ENCODE results near the gene DAB2IP. TPM values are rescaled to one million over a fixed set of nuclear protein-coding genes. Genes with fewer than 3 reads are reported as not detected.
A peak's percentile ranks its signal among the peaks of the same experiment; 100 is the strongest.

The DAB2IP gene
- total RNA-seq, 4 donors from 2014 or later = 19.2 to 45.4 (median 34.8) TPM

GRCh38 chr9:121823451-121824169 is 172.2 kb downstream of the DAB2IP start:
- ATAC-seq (ENCODE audit: low FRiP score) (no peak), DNase-seq (ENCODE audit: low spot score) (no peak)
- no peak for TF ChIP-seq CTCF (IDR thresholded peaks at IDR 0.05)

- no peak for TF ChIP-seq CTCF (IDR thresholded peaks at IDR 0.05)
- DNase-seq (ENCODE audit: low spot score) = no peak
These were observed 173.2 kb downstream of the DAB2IP start for GRCh38 chr9:121824651-121825030.

GRCh38 chr9:121825031-121825691 is 173.7 kb downstream of the DAB2IP start:
- DNase-seq (ENCODE audit: low spot score) (no peak), ATAC-seq (ENCODE audit: low FRiP score) (peak; percentile 79)
- no peak for TF ChIP-seq CTCF (IDR thresholded peaks at IDR 0.05)

More at GRCh38 chr9:121824651-121825030, 173.2 kb downstream of the DAB2IP start:
- no peak for ATAC-seq (ENCODE audit: low FRiP score)

- DNase-seq (ENCODE audit: low spot score) (no peak), ATAC-seq (ENCODE audit: low FRiP score) (no peak)
- no peak for TF ChIP-seq CTCF (IDR thresholded peaks at IDR 0.05)
These were observed 175.3 kb downstream of the DAB2IP start for GRCh38 chr9:121826711-121827110.

GRCh38 chr9:121827251-121827967 is 176.0 kb downstream of the DAB2IP start:
- TF ChIP-seq CTCF (IDR thresholded peaks at IDR 0.05) = no peak
- DNase-seq (ENCODE audit: low spot score) = no peak
- ATAC-seq (ENCODE audit: low FRiP score) = no peak

- no peak for DNase-seq (ENCODE audit: low spot score)
- TF ChIP-seq CTCF (IDR thresholded peaks at IDR 0.05) = no peak
- ATAC-seq (ENCODE audit: low FRiP score) = no peak
These were observed 179.2 kb downstream of the DAB2IP start for GRCh38 chr9:121830441-121831140.

Data from omental fat pad (tissue), 4 donors.